GM12801 (cell line): Measurements from ENCODE around the gene MYO1H.

Experiments
- CTCF ChIP-seq: IDR thresholded peaks from one replicate; pipeline ENCODE4 v1.5.1; 2011; ENCODE audit warnings: control low read depth; ENCODE audit not compliant: insufficient read length; ENCODE audit errors: extremely low read depth

MYO1H gene

DNA sequence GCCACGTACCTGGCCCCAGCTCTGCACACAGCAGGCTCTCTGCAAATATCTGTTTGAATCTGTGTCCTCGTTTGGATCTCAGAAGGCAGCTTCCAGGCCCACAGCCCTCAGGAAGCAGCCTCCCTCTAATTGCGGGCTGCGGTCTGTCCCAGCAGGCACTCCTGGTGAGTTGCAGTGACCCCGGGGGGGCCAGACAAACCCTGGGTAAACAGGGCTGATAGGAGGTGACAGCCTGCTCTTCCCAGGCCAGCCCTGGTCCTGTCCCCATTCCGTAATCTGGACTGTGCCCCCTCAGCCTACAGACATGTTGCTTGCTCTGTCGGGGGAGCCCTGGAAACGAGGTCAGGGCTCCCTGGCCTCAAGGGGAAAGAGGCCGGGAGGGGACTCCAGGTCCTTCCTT is 40.6 kb upstream of the MYO1H start:
- no peak for TF ChIP-seq CTCF

GRCh38 chr12:109308534-109309380 is 38.9 kb upstream of the MYO1H start, which contains the start of gene FOXN4:
Gene FOXN4 (minus strand): TSS chr12:109309284. CDS start chr12:109308321, 963 bp downstream.
- no peak for TF ChIP-seq CTCF

DNA sequence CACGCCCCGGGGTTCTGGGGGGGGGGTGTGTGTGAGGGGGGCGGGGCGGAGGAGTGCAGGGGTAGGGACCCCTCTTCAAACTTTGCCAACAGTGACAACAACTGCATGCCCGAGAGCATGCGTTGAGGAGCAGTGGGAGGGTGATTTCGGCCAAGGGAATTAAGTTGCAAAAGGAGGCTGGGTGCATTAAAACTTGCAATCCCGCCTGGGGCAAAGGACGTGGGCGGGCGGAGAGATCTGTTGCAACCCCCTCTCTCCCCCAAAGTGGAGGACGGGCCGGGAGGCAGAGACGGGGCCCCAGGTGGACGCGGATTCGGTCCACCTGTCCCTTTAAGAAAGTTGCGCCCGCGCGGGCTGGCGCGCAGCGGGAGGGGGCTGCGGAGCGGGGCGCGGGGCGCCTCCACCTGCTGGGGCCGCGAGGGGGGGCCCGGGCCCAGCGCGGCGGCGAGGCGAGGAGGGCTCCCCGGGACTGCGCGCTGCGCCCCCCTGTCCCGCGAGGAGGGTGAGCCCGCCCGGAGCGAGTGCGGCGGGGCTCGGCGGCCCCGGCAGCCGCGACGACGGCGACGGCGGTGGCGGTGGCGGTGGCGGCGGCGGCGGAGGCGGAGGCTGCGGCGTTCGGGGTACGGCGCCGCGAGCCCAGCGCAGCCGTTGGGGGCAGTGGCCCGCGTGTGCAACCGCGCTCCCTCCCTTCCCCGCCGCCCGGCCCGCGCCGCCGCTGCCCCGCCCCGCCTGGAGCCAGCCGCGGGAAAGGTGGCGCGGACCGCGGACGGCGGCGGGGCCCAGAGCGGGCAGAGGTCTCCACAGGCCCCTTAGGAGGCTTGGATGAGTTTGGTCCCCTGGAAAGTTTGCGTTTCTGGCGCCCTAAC is 38.1 kb upstream of the MYO1H start:
- no peak for TF ChIP-seq CTCF

- TF ChIP-seq CTCF: no peak
Observed at GRCh38 chr12:109310247-109311125, 37.2 kb upstream of the MYO1H start.

DNA sequence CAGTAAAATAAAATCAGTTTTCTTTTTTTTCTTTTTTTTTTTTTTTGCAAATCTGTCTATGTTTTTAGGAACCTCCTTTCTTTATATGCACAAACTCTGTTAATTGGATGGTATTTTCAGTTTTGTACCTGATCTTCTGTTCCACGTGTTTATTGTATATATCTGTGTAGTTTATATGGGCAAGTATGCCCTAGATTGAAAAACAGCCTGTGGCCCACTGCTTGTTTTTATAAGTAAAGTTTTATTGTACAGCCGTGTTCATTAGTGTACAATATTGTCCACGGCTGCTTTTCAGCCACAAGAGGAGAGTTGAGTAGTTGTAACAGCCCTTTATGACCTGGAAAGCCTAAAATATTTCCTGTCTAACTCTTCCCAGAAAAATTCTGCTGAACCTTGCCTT is 18.7 kb upstream of the MYO1H start:
- no peak for TF ChIP-seq CTCF

GRCh38 chr12:109329686-109330085 is 18.0 kb upstream of the MYO1H start:
- TF ChIP-seq CTCF: no peak
